Stimulated activated CD4-positive, alpha-beta T cell treated with anti-CD3 and anti-CD28 coated beads, Interleukin-4, amount 100 ng/mL, for 4 hours (primary cell): Measurements from ENCODE around the gene KRTCAP3.

Source experiments
- DNase-seq, 2 experiments: peaks; one replicate each; pipeline ENCODE4 v3.0.0-alpha.2; 2020

Gene KRTCAP3

GRCh38 chr2:27441226-27441926 lies 805 bp upstream of the KRTCAP3 start:
- DNase-seq, result no peak

- DNase-seq, result no peak
Measured at GRCh38 chr2:27442920-27443282, 720 bp downstream of the KRTCAP3 start.

GRCh38 chr2:27445155-27445554 lies 3.0 kb downstream of the KRTCAP3 start:
- no peak for DNase-seq

- DNase-seq, result no peak
Measured at GRCh38 chr2:27445615-27446014, 3.4 kb downstream of the KRTCAP3 start.

- DNase-seq, result no peak
Measured at GRCh38 chr2:27446057-27446456, 3.9 kb downstream of the KRTCAP3 start.

GRCh38 chr2:27448381-27448780 lies 6.2 kb downstream of the KRTCAP3 start:
- DNase-seq, result no peak

- DNase-seq, result no peak
Measured at GRCh38 chr2:27451095-27451494, 8.9 kb downstream of the KRTCAP3 start.

- no peak for DNase-seq
Measured at GRCh38 chr2:27453968-27454367, 11.8 kb downstream of the KRTCAP3 start.

GRCh38 chr2:27461118-27461517 lies 18.9 kb downstream of the KRTCAP3 start:
- DNase-seq, result no peak

- DNase-seq, result no peak
Measured at GRCh38 chr2:27464443-27464842, 22.3 kb downstream of the KRTCAP3 start.

- DNase-seq, result no peak
Measured at GRCh38 chr2:27471961-27472360, 29.8 kb downstream of the KRTCAP3 start.

GRCh38 chr2:27485496-27485895 lies 43.3 kb downstream of the KRTCAP3 start:
- DNase-seq, result no peak

- no peak for DNase-seq
Measured at GRCh38 chr2:27489118-27489497, 46.9 kb downstream of the KRTCAP3 start.

GRCh38 chr2:27489498-27490397 lies 47.6 kb downstream of the KRTCAP3 start, which contains the start of gene IFT172:
TSS of gene IFT172 (minus strand) at chr2:27489743. CDS start at chr2:27489653, 90 bp downstream.
- DNase-seq, result peak; percentile 96 to 99

GRCh38 chr2:27492557-27492956 lies 50.4 kb downstream of the KRTCAP3 start:
- DNase-seq, result no peak

GRCh38 chr2:27493948-27494283 lies 51.7 kb downstream of the KRTCAP3 start:
- DNase-seq, result no peak
